Activated naive CD8-positive, alpha-beta T cell (primary cell): ENCODE results near the gene SLC14A1.

Experiments
- H3K27ac Mint-ChIP-seq: one replicate; pipeline ENCODE4 v1.8.0; 2021; ENCODE audit warnings: mixed read lengths
- H3K27me3 Mint-ChIP-seq: one replicate; pipeline ENCODE4 v1.8.0; 2021; ENCODE audit warnings: mixed read lengths
- H3K36me3 Mint-ChIP-seq: one replicate; pipeline ENCODE4 v1.8.0; 2021; ENCODE audit warnings: mixed read lengths
- H3K4me1 Mint-ChIP-seq: one replicate; pipeline ENCODE4 v1.8.0; 2021; ENCODE audit warnings: low read depth, mixed read lengths
- H3K4me3 Mint-ChIP-seq: one replicate; pipeline ENCODE4 v1.8.0; 2021; ENCODE audit warnings: mild to moderate bottlenecking, mixed read lengths
- H3K9me3 Mint-ChIP-seq: one replicate; pipeline ENCODE4 v1.8.0; 2021; ENCODE audit warnings: low read depth, mixed read lengths

SLC14A1 gene

GRCh38 chr18:45723567-45724355 lies at the start of gene SLC14A1:
Gene SLC14A1 (plus strand): TSS chr18:45724181. CDS start chr18:45730321, 6,140 bp downstream.
- Mint-ChIP-seq H3K9me3 (no peaks in the 10 kb centered on the region), H3K4me3 (no peak within 1 kb of the TSS), H3K27me3 (peaks cover 2% of the 10 kb centered on the region), H3K4me1 (peaks cover 2% of the 10 kb centered on the region), H3K27ac (no peak within 1 kb of the TSS), H3K36me3 (peaks cover 5% of the 10 kb centered on the region)

DNA sequence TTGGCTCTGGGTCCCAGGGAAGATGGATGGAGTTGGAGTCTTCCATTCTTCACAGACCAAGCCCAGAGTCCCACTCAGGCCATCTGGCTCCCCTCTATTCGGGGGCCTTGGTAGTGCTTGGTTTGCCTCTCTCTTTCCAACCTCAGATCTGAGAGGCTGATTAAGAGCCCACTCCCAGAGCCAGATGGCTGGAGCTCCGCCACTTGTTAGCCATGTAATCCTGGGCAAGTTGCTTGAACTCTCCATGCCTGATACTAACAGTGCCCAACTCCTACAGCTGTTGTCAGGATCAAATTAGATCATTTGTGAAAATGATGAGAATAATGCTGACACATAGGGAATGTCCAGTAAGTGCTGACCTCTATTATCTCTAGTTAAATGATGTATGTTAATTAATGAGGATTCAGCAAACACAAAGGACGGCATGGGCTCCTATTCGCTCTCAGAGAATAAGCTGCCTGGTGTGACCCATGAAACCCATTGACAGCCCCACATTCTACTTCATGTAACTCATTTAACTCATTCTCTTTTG lies 46.6 kb upstream of the SLC14A1 start:
- no peak overlapping the region for H3K27ac Mint-ChIP-seq
- peaks cover 2% of the 10 kb centered on the region for H3K36me3 Mint-ChIP-seq
- H3K9me3 Mint-ChIP-seq, result no peaks in the 10 kb centered on the region
- H3K27me3 Mint-ChIP-seq, result no peaks in the 10 kb centered on the region
- peaks cover 7% of the 10 kb centered on the region for H3K4me1 Mint-ChIP-seq
- H3K4me3 Mint-ChIP-seq, result no peak overlapping the region

- Mint-ChIP-seq H3K4me3 (no peak overlapping the region), H3K27ac (no peak overlapping the region), H3K27me3 (peaks cover 1% of the 10 kb centered on the region)
These were observed 45.5 kb upstream of the SLC14A1 start for GRCh38 chr18:45678441-45678840.

GRCh38 chr18:45678850-45679249 lies 45.1 kb upstream of the SLC14A1 start:
- peaks cover 1% of the 10 kb centered on the region for H3K27me3 Mint-ChIP-seq
- H3K4me3 Mint-ChIP-seq, result no peak overlapping the region
- H3K27ac Mint-ChIP-seq, result peak overlapping the region; percentile 1
- H3K36me3 Mint-ChIP-seq, result peaks cover 4% of the 10 kb centered on the region
- peaks cover 10% of the 10 kb centered on the region for H3K4me1 Mint-ChIP-seq
- H3K9me3 Mint-ChIP-seq, result no peaks in the 10 kb centered on the region

More at GRCh38 chr18:45678441-45678840, 45.5 kb upstream of the SLC14A1 start:
- H3K36me3 Mint-ChIP-seq, result peaks cover 4% of the 10 kb centered on the region
- H3K4me1 Mint-ChIP-seq, result peaks cover 9% of the 10 kb centered on the region
- H3K9me3 Mint-ChIP-seq, result no peaks in the 10 kb centered on the region

DNA sequence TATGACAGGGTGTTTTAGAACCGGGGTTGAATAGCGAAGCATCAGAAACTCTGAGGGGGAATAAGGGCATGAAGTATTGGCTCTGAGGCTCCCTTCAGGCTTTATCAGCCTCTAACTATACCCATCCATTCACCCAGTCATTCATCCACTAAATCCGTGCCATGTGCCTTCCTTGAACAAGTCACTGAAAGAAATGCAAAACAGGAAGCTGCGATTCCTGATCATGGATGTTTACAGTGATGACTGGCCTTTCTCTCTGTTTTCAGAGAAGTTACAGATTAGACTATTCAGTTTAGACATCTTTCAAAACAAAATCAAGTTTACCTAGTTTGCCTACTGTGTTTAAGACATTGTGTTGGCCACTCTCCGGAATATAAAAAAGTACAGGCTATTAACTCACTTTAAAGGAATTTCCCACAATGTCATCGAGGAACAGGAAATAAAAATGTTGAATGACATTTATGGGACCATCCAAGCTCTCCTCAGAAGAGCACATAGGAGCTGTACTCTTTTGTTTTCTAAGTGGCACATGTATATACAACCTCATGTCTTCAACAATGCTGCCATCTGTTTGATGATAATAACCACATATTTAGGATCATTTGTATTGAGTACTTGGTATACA lies 43.8 kb upstream of the SLC14A1 start:
- Mint-ChIP-seq H3K27me3 (peaks cover 1% of the 10 kb centered on the region), H3K4me1 (peaks cover 18% of the 10 kb centered on the region), H3K9me3 (no peaks in the 10 kb centered on the region), H3K36me3 (peaks cover 4% of the 10 kb centered on the region), H3K27ac (no peak overlapping the region), H3K4me3 (no peak overlapping the region)

GRCh38 chr18:45682181-45682580 lies 41.8 kb upstream of the SLC14A1 start:
- Mint-ChIP-seq H3K4me1 (peaks cover 37% of the 10 kb centered on the region), H3K27ac (no peak overlapping the region), H3K27me3 (peaks cover 1% of the 10 kb centered on the region), H3K36me3 (peaks cover 4% of the 10 kb centered on the region), H3K9me3 (no peaks in the 10 kb centered on the region), H3K4me3 (no peak overlapping the region)

GRCh38 chr18:45684341-45685115 lies 39.5 kb upstream of the SLC14A1 start:
- Mint-ChIP-seq H3K4me3 (no peak overlapping the region), H3K27ac (no peak overlapping the region), H3K4me1 (peaks cover 56% of the 10 kb centered on the region), H3K27me3 (peaks cover 1% of the 10 kb centered on the region), H3K9me3 (no peaks in the 10 kb centered on the region), H3K36me3 (peaks cover 4% of the 10 kb centered on the region)

- Mint-ChIP-seq H3K27ac (peak overlapping the region; percentile 84), H3K36me3 (peaks cover 3% of the 10 kb centered on the region), H3K4me1 (peaks cover 68% of the 10 kb centered on the region), H3K4me3 (peak overlapping the region; percentile 85), H3K27me3 (peaks cover 1% of the 10 kb centered on the region), H3K9me3 (no peaks in the 10 kb centered on the region)
These were observed 36.9 kb upstream of the SLC14A1 start for GRCh38 chr18:45686891-45687611.

DNA sequence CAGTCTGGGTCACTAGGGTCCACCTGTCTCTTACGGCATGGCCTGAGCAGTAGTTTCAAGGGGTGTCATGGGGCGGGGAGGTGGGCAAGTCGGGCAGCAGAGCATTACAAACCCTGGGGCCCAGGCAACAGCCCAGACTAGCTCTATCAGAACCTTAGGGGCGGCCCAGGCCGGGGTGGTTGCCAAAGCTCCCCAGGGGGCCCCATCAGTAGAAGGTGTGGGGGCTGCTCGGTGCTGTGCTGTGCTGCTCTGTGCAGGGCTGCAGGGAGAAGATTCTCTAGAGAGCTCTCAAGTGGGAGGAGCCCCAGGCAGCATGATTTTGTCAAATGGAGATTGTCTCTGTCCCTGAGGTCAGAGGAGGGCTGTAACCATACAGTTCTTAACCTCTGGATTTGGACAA lies 36.4 kb upstream of the SLC14A1 start:
- Mint-ChIP-seq H3K4me1 (peaks cover 68% of the 10 kb centered on the region), H3K27me3 (peaks cover 1% of the 10 kb centered on the region), H3K27ac (peak overlapping the region; percentile 84), H3K36me3 (peaks cover 6% of the 10 kb centered on the region), H3K9me3 (no peaks in the 10 kb centered on the region), H3K4me3 (peak overlapping the region; percentile 85)

GRCh38 chr18:45688113-45688512 lies 35.9 kb upstream of the SLC14A1 start:
- Mint-ChIP-seq H3K4me1 (peaks cover 67% of the 10 kb centered on the region), H3K27ac (peak overlapping the region; percentile 59), H3K4me3 (peak overlapping the region; percentile 85)

GRCh38 chr18:45688833-45689232 lies 35.1 kb upstream of the SLC14A1 start:
- H3K27me3 Mint-ChIP-seq, result no peaks in the 10 kb centered on the region
- H3K4me1 Mint-ChIP-seq, result peaks cover 63% of the 10 kb centered on the region
- H3K27ac Mint-ChIP-seq, result peak overlapping the region; percentile 59
- H3K9me3 Mint-ChIP-seq, result no peaks in the 10 kb centered on the region
- peak overlapping the region; percentile 85 for H3K4me3 Mint-ChIP-seq
- H3K36me3 Mint-ChIP-seq, result peaks cover 5% of the 10 kb centered on the region

More at GRCh38 chr18:45688113-45688512, 35.9 kb upstream of the SLC14A1 start:
- peaks cover 6% of the 10 kb centered on the region for H3K36me3 Mint-ChIP-seq
- no peaks in the 10 kb centered on the region for H3K9me3 Mint-ChIP-seq
- H3K27me3 Mint-ChIP-seq, result peaks cover 1% of the 10 kb centered on the region

DNA sequence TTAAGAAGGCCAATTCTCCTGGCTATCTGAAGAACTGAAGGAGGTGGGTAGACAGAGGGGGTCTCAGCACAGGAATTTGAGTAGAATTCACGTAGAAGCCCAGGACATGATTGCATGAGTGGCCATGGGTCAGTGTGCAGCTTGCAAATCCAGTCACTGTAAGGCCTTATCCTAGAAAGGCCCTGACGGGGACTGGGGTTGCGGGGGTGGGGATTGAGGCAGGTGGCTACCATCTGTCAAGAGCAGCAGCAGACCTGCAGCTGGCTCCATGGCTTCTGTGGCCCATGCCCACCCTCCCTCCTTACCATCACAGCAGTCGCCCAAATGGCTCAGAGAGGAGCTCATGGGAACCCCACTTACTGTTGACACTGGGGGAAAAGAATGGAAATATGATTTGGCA lies 34.6 kb upstream of the SLC14A1 start:
- H3K4me3 Mint-ChIP-seq, result no peak overlapping the region
- peaks cover 6% of the 10 kb centered on the region for H3K36me3 Mint-ChIP-seq
- no peak overlapping the region for H3K27ac Mint-ChIP-seq
- peaks cover 61% of the 10 kb centered on the region for H3K4me1 Mint-ChIP-seq
- no peaks in the 10 kb centered on the region for H3K27me3 Mint-ChIP-seq
- H3K9me3 Mint-ChIP-seq, result no peaks in the 10 kb centered on the region

GRCh38 chr18:45690975-45691815 lies 32.8 kb upstream of the SLC14A1 start:
- Mint-ChIP-seq H3K4me1 (peaks cover 45% of the 10 kb centered on the region), H3K27me3 (no peaks in the 10 kb centered on the region), H3K4me3 (no peak overlapping the region), H3K36me3 (peaks cover 6% of the 10 kb centered on the region), H3K9me3 (no peaks in the 10 kb centered on the region), H3K27ac (no peak overlapping the region)

- Mint-ChIP-seq H3K27me3 (no peaks in the 10 kb centered on the region), H3K4me1 (peaks cover 39% of the 10 kb centered on the region), H3K27ac (no peak overlapping the region), H3K9me3 (no peaks in the 10 kb centered on the region), H3K36me3 (peaks cover 10% of the 10 kb centered on the region), H3K4me3 (no peak overlapping the region)
These were observed 32.2 kb upstream of the SLC14A1 start for GRCh38 chr18:45691816-45692179.
